Activated CD4-positive, alpha-beta memory T cell treated with anti-CD3 and anti-CD28 coated beads for 36 hours (primary cell): ENCODE measurements around the gene CIDEB. TPM values are rescaled to one million over a fixed set of nuclear protein-coding genes. Genes with fewer than 3 reads are reported as not detected.

ENCODE experiments used
- CTCF ChIA-PET: fragments of 350-600 bp; sonication (Branson Sonifier 250); formaldehyde crosslinking; loops from one replicate; lab custom pipeline; 2021; ENCODE audit warnings: antibody characterized with exemption, inconsistent platforms; lab: Charles Lee
- POLR2A ChIA-PET: fragments of 350-600 bp; sonication (Branson Sonifier 250); formaldehyde crosslinking; loops from one replicate; lab custom pipeline; 2021; ENCODE audit warnings: antibody characterized with exemption; lab: Charles Lee
- DNase-seq: peaks from one replicate; pipeline ENCODE4 v3.0.0-alpha.2; 2020
- H3K27ac Mint-ChIP-seq: one replicate; pipeline ENCODE4 v1.8.0; 2021; ENCODE audit warnings: mixed read lengths
- H3K27me3 Mint-ChIP-seq: one replicate; pipeline ENCODE4 v1.8.0; 2021; ENCODE audit warnings: mixed read lengths
- H3K36me3 Mint-ChIP-seq: one replicate; pipeline ENCODE4 v1.8.0; 2021; ENCODE audit warnings: mixed read lengths
- H3K4me1 Mint-ChIP-seq: one replicate; pipeline ENCODE4 v1.8.0; 2021; ENCODE audit warnings: low read depth, mixed read lengths
- H3K4me3 Mint-ChIP-seq: one replicate; pipeline ENCODE4 v1.8.0; 2021; ENCODE audit warnings: mild to moderate bottlenecking, mixed read lengths
- H3K9me3 Mint-ChIP-seq: one replicate; pipeline ENCODE4 v1.8.0; 2021; ENCODE audit warnings: mixed read lengths
- intact Hi-C: fragments of 100-400 bp; cut with micrococcal nuclease; formaldehyde crosslinking; loops from one replicate; pipeline ENCODE4 v1.15.1; 2023
- total RNA-seq, 2 experiments: library from RNA; stranded (reverse); gene quantifications; one replicate each; pipeline ENCODE4 v1.2.3, GENCODE V29; 2021

Gene CIDEB
- total RNA-seq, 2 experiments from 2014 or later: 22.6 to 25.8 TPM

DNA sequence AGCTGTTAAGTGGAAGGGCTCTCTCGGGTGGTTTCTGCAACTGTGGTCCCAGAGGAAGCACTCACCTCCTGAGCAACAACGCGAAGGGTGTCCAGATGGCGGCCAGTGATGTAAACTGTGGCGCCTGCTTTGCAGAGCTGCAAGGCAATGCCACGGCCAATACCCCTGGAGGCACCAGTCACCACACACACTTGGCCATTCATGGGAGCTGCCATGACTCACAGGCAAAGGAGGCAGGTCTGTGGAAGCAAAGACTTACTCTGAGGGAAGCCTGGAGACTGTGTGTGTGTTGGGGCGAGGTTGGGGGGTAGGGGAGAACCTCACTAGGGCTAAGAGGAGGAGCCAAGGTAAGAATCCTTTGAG, 8.9 kb downstream of the CIDEB start:
- no peaks in the 10 kb centered on the region for H3K9me3 Mint-ChIP-seq
- peak; percentile 41 for DNase-seq
- H3K4me1 Mint-ChIP-seq: peaks cover 50% of the 10 kb centered on the region
- peak overlapping the region; percentile 84 for H3K27ac Mint-ChIP-seq
- intact Hi-C loops: loop anchor here (1.0 to 5.0 kb wide), 7 partner anchors 9 to 207 kb away; partner anchors contain the start of genes CHMP4A, IRF9, PCK2 and PSME2
- ChIA-PET POLR2A (interaction anchor here (1.2 to 5.5 kb wide), 9 partner anchors 11 to 132 kb away, joined by 5 to 53 read pairs (median 9); partner anchors contain the start of genes LTB4R2, MDP1, RABGGTA and TINF2), CTCF (interaction anchor here (1.0 to 7.3 kb wide), 11 partner anchors 9 to 204 kb away, joined by 3 to 224 read pairs (median 26); partner anchors contain the start of genes CHMP4A, CIDEB, LTB4R and LTB4R2)
- H3K36me3 Mint-ChIP-seq: peaks cover 25% of the 10 kb centered on the region
- no peaks in the 10 kb centered on the region for H3K27me3 Mint-ChIP-seq
- H3K4me3 Mint-ChIP-seq: peak overlapping the region; percentile 90

DNA sequence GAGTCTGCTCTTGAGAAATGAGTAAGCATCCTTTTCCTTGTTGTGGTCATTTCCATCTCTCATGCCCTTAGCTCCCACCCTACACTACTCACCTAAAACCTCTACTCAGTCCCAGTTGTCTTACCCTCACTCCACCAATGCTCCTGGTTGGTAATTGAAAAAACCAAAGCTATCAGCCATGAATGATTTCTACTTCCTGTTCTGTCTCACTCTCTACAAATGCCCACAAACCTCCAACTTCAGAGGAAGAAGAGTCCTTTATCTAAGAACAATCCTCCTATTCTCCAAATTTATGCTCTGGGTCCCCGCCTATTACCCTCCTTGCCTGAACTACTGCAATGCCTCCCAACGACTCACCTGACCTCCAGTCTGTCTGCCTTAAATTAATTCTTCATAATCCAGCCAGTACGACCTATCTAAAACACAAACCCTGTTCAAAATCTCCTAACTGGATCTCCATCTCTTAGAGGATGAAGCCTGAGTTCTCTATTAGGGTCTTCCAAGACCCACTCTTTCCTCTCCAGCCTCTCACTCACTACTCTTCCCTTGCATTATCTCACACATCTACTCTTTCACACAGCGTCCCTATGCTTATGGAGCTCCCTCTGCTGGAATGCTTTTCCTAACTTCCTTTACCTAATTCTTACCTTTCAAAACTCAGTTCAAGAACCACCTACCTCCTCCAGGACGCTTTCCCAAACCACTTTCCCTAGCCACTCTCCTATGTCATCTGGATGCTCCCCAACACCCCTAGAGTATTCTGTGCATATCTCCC, 10.4 kb downstream of the CIDEB start:
- no peak overlapping the region for H3K4me3 Mint-ChIP-seq
- H3K9me3 Mint-ChIP-seq: no peaks in the 10 kb centered on the region
- CTCF ChIA-PET: interaction anchor here (0.7 to 7.3 kb wide), 33 partner anchors 7 to 246 kb away, joined by 3 to 224 read pairs (median 9); partner anchors contain the start of genes CARMIL3, CHMP4A, CIDEB and GMPR2
- intact Hi-C loops: loop anchor here (1.0 to 5.0 kb wide), 7 partner anchors 8 to 205 kb away; partner anchors contain the start of genes IPO4, MDP1, PCK2 and PSME2
- peaks cover 50% of the 10 kb centered on the region for H3K4me1 Mint-ChIP-seq
- peak overlapping the region; percentile 77 for H3K27ac Mint-ChIP-seq
- peaks cover 20% of the 10 kb centered on the region for H3K36me3 Mint-ChIP-seq
- DNase-seq: no peak
- H3K27me3 Mint-ChIP-seq: no peaks in the 10 kb centered on the region
- POLR2A ChIA-PET: interaction anchor here (0.8 to 5.5 kb wide), 9 partner anchors 15 to 239 kb away, joined by 3 to 53 read pairs (median 4); partner anchors contain the start of gene TINF2

DNA sequence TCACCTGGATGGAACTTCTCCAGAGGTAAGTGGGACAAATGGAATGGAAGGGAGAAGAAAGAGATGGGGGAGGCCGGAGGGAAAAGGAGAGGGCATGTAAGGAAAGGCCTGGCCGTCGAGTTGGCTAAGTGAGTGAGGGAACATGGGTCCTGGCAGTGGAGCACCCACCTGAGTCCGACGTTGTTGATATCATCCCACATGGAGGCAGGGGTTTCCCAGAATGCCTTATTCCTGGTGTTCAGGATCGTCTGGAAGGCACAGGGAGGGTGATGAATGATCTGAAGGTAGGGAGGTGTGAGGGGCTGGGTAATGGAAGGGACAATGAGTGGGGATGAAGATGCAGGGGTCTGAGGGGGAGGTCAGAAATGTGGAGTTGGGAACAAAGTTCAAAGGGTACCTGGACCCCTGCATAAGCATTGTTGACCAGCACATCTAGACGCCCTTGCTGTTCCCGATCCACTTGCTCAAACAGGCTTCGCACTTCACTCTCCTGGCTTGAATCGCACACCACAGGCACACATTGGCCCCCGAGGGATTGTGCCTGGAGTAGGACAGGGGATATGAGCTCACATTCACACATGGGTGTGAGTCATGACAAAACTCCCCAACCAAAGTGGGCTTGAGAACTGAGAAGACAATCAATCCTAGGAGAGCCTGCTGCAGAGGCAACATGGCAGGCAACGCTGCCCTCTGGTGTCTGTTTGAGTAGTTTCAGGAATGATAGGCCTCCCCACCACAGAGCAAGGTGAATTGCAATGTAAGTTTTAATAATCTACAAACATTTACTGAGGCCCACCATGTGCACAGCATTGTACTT, 11.2 kb downstream of the CIDEB start:
- H3K4me1 Mint-ChIP-seq: peaks cover 42% of the 10 kb centered on the region
- peaks cover 20% of the 10 kb centered on the region for H3K36me3 Mint-ChIP-seq
- ChIA-PET POLR2A (interaction anchor here (0.6 to 5.5 kb wide), 9 partner anchors 15 to 136 kb away, joined by 3 to 53 read pairs (median 4); partner anchors contain the start of gene TINF2), CTCF (interaction anchor here (0.6 to 7.3 kb wide), 35 partner anchors 12 to 245 kb away, joined by 3 to 224 read pairs (median 7); partner anchors contain the start of genes CARMIL3, CHMP4A, CIDEB and GMPR2)
- H3K27ac Mint-ChIP-seq: peak overlapping the region; percentile 77
- no peak overlapping the region for H3K4me3 Mint-ChIP-seq
- DNase-seq: peak; percentile 86
- intact Hi-C loops: loop anchor here (1.0 to 5.0 kb wide), 7 partner anchors 7 to 204 kb away; partner anchors contain the start of genes IPO4, MDP1, PCK2 and PSME2
- no peaks in the 10 kb centered on the region for H3K9me3 Mint-ChIP-seq
- H3K27me3 Mint-ChIP-seq: no peaks in the 10 kb centered on the region

DNA sequence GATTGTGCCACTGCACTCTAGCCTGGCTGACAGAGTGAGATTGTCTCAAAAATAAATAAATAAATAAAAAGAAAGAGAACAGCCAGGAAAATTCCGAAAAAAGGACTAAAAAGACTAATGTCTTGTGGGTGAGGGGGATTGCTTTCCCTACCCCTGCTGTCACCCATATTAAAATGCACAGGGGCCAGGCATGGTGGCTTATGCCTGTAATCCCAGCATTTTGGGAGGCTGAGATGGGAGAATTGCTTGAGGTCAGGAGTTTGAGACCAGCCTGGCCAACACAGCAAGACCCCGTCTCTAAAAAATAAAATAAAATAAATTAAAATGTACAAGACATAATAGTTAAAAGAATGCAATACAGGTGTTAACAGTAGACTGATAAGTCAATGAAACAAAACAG, 14.3 kb downstream of the CIDEB start:
- H3K36me3 Mint-ChIP-seq: peaks cover 30% of the 10 kb centered on the region
- CTCF ChIA-PET: interaction anchor here (0.9 to 7.3 kb wide), 5 partner anchors 11 to 137 kb away, joined by 3 to 81 read pairs (median 23); partner anchors contain the start of genes CIDEB, LTB4R2 and TINF2

DNA sequence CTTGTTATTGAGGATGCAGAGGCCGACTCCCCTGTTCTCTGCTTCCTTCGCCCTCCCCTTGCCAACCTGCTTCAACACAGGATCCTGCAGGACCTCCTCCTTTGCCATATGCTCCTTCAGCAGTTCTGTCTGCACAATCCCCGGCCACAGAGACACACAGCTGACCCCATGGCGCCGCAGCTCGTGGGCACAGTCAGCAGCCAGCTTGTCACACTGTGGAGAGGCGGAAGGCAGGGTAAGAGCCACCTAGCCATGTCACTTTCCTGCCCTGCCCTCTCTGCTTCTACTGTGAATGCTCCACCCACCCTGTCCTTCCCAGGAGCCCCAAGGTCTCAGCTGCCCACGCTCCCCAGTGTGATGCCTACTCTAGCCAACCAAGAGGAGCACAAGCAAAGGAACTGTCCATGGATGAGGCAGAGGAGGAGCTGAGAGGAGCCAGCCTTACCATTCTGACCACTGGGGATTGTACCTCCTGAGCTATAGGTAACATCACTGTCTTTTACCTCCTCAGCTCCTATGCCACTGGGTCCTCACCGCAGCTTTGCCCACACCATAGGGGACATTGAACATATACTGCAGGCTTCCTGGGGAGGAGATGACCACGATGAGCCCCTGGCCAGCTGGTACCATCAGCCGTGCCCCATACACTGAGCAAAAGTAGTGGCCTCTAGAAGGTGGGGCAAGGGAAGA, 15.5 kb downstream of the CIDEB start:
- DNase-seq: no peak
- H3K36me3 Mint-ChIP-seq: peaks cover 33% of the 10 kb centered on the region
- H3K4me3 Mint-ChIP-seq: no peak overlapping the region
- ChIA-PET CTCF (interaction anchor here (0.6 to 5.2 kb wide), 9 partner anchors 13 to 139 kb away, joined by 3 to 57 read pairs (median 3); partner anchors contain the start of genes CIDEB, LTB4R2 and TINF2), POLR2A (interaction anchor here (1.2 to 1.6 kb wide), 2 partner anchors 45 to 50 kb away, joined by 4 to 7 read pairs; partner anchors contain the start of gene TINF2)
- intact Hi-C loops: no loop called here
- peaks cover 41% of the 10 kb centered on the region for H3K4me1 Mint-ChIP-seq
- H3K9me3 Mint-ChIP-seq: no peaks in the 10 kb centered on the region
- H3K27ac Mint-ChIP-seq: no peak overlapping the region
- H3K27me3 Mint-ChIP-seq: peaks cover 2% of the 10 kb centered on the region

More for the DNA sequence above, 14.3 kb downstream of the CIDEB start:
- POLR2A ChIA-PET: no interaction called here
- H3K4me1 Mint-ChIP-seq: peaks cover 42% of the 10 kb centered on the region
- H3K9me3 Mint-ChIP-seq: no peaks in the 10 kb centered on the region
- H3K27ac Mint-ChIP-seq: no peak overlapping the region
- no peak overlapping the region for H3K4me3 Mint-ChIP-seq
- no peak for DNase-seq
- H3K27me3 Mint-ChIP-seq: peaks cover 2% of the 10 kb centered on the region
- intact Hi-C loops: no loop called here

DNA sequence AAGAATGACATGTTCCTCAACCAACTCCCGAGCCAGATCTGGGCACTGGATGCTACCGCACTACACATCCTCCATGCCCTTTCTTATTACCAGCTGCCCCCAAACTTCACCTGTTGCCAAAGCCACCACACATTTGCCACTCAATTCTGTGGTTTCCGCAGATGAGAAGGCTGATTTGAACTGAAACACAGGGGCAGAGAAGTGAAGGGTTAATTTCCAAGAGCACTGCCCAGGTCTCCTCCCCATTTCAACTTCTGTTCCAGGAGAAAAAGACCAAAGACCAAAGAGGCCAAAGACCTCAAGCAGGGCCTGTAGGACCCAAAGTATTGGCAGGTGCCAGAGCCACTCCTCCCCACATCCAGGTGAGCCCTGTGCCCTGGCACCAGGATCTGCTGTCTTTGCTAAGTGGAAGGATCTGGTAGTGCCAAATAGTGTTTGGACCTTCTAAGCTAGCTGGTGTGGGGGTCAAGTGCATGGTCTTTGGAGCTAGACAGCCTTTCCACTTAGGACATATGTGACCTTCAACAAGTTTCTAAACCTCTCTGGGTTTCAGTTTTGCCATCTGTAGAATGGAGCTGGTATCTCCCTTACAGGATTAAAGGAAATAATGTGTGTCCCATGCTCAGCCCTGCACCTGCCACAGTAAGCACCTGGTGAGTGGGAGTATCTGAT, 16.2 kb downstream of the CIDEB start:
- H3K27ac Mint-ChIP-seq: no peak overlapping the region

DNA sequence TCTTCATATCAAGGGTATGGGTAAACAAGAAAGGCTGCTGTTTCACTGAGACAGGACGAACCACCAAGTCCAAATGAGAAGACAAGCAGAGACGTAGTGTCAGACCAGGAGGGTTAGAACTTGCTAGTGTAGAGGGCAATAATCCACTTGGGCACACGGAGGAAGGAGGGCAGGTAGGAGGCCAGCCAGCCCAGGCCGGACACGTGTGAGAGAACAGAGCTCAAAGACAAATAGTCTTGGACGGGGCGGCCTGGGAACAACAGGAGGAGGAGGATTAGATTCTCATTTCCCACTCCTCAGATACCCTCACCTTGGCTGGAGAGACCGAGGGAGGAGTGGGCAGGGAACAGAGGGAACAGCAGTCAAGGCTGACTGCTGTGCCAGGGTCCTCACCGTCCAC, 17.0 kb downstream of the CIDEB start:
- Mint-ChIP-seq H3K4me3 (no peak overlapping the region), H3K36me3 (peaks cover 25% of the 10 kb centered on the region), H3K4me1 (peaks cover 26% of the 10 kb centered on the region), H3K27ac (no peak overlapping the region), H3K27me3 (peaks cover 2% of the 10 kb centered on the region), H3K9me3 (no peaks in the 10 kb centered on the region)
- CTCF ChIA-PET: interaction anchor here (1.0 to 5.2 kb wide), 10 partner anchors 8 to 182 kb away, joined by 3 to 57 read pairs (median 12); partner anchors contain the start of genes CIDEB, DHRS1, NOP9 and RABGGTA
- POLR2A ChIA-PET: interaction anchor here (1.1 to 1.5 kb wide), 5 partner anchors 10 to 139 kb away, joined by 3 to 7 read pairs (median 4); partner anchors contain the start of genes CBLN3, CHMP4A, KHNYN and MDP1
- intact Hi-C loops: no loop called here
- no peak for DNase-seq

More for the DNA sequence above, 16.2 kb downstream of the CIDEB start:
- ChIA-PET POLR2A (interaction anchor here (1.2 to 1.6 kb wide), 2 partner anchors 44 to 49 kb away, joined by 4 to 7 read pairs; partner anchors contain the start of gene TINF2), CTCF (interaction anchor here (0.6 to 5.2 kb wide), 10 partner anchors 11 to 140 kb away, joined by 3 to 57 read pairs (median 12); partner anchors contain the start of genes CIDEB, LTB4R2, MDP1 and TINF2)
- H3K27me3 Mint-ChIP-seq: peaks cover 2% of the 10 kb centered on the region
- intact Hi-C loops: no loop called here
- H3K4me1 Mint-ChIP-seq: peaks cover 34% of the 10 kb centered on the region
- peaks cover 31% of the 10 kb centered on the region for H3K36me3 Mint-ChIP-seq
- no peak overlapping the region for H3K4me3 Mint-ChIP-seq
- no peak for DNase-seq
- no peaks in the 10 kb centered on the region for H3K9me3 Mint-ChIP-seq

DNA sequence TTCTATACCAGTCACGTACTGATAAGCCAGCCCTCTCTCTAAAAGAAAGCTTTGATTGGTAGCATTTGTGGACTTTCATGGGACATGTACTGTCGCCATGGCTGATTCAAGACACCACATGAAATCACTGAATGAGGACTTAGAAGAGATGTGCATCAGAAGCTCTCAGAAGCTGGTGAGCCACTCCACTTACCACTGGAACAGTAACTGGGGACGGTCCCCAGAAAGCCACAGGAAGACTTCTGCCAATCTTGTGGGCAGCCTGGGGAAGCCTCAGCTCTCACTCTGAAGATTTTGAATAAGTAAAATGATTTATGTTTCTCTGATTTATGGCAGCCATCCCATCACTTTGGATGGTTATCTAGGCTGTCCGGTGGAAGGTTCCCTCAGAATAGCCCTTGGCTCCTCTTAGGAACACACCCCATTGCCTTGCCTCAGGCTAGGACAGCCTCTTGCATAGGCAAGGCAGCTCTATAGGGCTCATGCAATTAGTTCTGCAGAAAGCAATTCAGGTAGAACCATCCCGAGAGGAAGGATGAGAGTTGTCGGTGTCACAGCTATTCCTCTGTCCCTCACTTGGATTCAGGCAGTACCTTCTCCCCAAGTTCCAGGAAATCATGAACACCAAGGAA, 18.0 kb downstream of the CIDEB start:
- DNase-seq: peak; percentile 90
- intact Hi-C loops: loop anchor here (1.0 to 2.0 kb wide), 4 partner anchors 8 to 47 kb away; partner anchors contain the start of gene TINF2
- Mint-ChIP-seq H3K27me3 (peaks cover 2% of the 10 kb centered on the region), H3K9me3 (no peaks in the 10 kb centered on the region), H3K27ac (peak overlapping the region; percentile 8), H3K4me3 (no peak overlapping the region), H3K4me1 (peaks cover 25% of the 10 kb centered on the region), H3K36me3 (peaks cover 22% of the 10 kb centered on the region)
- ChIA-PET CTCF (interaction anchor here (1.0 to 5.2 kb wide), 12 partner anchors 9 to 181 kb away, joined by 3 to 57 read pairs (median 10); partner anchors contain the start of genes CIDEB, DHRS1, NOP9 and RABGGTA), POLR2A (interaction anchor here (0.8 to 2.1 kb wide), 11 partner anchors 9 to 143 kb away, joined by 3 to 15 read pairs (median 3); partner anchors contain the start of genes CBLN3, CHMP4A, KHNYN and MDP1)

DNA sequence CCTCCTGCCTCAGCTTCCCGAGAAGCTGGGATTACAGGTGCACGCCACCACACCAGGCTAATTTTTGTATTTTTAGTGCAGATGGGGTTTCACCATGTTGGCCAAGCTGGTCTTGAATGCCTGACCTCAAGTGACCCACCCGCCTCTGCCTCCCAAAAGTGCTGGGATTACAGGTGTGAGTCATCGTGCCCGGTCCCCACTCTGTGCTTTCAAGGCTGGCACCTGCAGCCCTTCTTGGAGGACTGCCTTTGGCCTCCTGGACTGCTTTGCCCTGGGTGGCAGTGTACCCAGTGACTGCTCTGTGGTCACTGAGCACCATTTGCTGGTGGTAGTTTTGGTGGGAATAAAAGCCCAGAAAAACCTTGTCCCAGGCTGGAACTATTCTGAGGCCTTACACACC, 20.8 kb downstream of the CIDEB start:
- Mint-ChIP-seq H3K27ac (no peak overlapping the region), H3K9me3 (no peaks in the 10 kb centered on the region), H3K27me3 (peaks cover 2% of the 10 kb centered on the region), H3K4me1 (peaks cover 25% of the 10 kb centered on the region), H3K36me3 (peaks cover 19% of the 10 kb centered on the region), H3K4me3 (no peak overlapping the region)
- intact Hi-C loops: no loop called here
- no peak for DNase-seq
- POLR2A ChIA-PET: no interaction called here
- CTCF ChIA-PET: interaction anchor here (1.0 kb wide), 1 partner anchor 44 kb away, joined by 3 read pairs; no protein-coding TSS in a partner anchor
